Neutrophil (primary cell): ENCODE results near the gene USP20.
A peak's percentile ranks its signal among the peaks of the same experiment; 100 is the strongest.

Source experiments
- H3K27ac ChIP-seq: fragments of 200-600 bp; sonication (generic); 2 replicates; pipeline ENCODE4 v1.5.1; 2016; ENCODE audit warnings: mild to moderate bottlenecking, moderate library complexity
- H3K27me3 ChIP-seq: fragments of 200-600 bp; sonication (generic); 2 replicates; pipeline ENCODE4 v1.6.0; 2016; ENCODE audit warnings: mild to moderate bottlenecking
- H3K36me3 ChIP-seq: fragments of 200-600 bp; sonication (generic); 2 replicates; pipeline ENCODE4 v1.5.1; 2017
- H3K4me1 ChIP-seq, 2 experiments: fragments of 200-600 bp in 1 of 2; sonication (generic) in 1 of 2; 1 replicate in 1 of 2; 2 replicates in 1 of 2; pipeline versions ENCODE4 v1.5.1 to v1.6.1; 2013 to 2016; ENCODE audit warnings: low read depth in 1 of 2, low read length in 1 of 2, mild to moderate bottlenecking in 1 of 2, moderate library complexity in 1 of 2; ENCODE audit not compliant: control insufficient read depth in 1 of 2, insufficient read depth in 1 of 2
- H3K4me3 ChIP-seq, 2 experiments: fragments of 200-600 bp in 1 of 2; sonication (generic) in 1 of 2; 1 replicate in 1 of 2; 2 replicates in 1 of 2; pipeline ENCODE4 v1.5.1; 2013 to 2016; ENCODE audit warnings: low read depth in 1 of 2, low read length in 1 of 2, mild to moderate bottlenecking in 1 of 2, moderate library complexity in 1 of 2
- H3K9me3 ChIP-seq: fragments of 200-600 bp; sonication (generic); 2 replicates; pipeline ENCODE4 v1.5.1; 2016
- CTCF ChIP-seq: fragments of 200-600 bp; sonication (generic); IDR thresholded peaks from 2 replicates; pipeline ENCODE4 v1.5.1; 2016; ENCODE audit warnings: antibody characterized with exemption

Gene USP20

DNA sequence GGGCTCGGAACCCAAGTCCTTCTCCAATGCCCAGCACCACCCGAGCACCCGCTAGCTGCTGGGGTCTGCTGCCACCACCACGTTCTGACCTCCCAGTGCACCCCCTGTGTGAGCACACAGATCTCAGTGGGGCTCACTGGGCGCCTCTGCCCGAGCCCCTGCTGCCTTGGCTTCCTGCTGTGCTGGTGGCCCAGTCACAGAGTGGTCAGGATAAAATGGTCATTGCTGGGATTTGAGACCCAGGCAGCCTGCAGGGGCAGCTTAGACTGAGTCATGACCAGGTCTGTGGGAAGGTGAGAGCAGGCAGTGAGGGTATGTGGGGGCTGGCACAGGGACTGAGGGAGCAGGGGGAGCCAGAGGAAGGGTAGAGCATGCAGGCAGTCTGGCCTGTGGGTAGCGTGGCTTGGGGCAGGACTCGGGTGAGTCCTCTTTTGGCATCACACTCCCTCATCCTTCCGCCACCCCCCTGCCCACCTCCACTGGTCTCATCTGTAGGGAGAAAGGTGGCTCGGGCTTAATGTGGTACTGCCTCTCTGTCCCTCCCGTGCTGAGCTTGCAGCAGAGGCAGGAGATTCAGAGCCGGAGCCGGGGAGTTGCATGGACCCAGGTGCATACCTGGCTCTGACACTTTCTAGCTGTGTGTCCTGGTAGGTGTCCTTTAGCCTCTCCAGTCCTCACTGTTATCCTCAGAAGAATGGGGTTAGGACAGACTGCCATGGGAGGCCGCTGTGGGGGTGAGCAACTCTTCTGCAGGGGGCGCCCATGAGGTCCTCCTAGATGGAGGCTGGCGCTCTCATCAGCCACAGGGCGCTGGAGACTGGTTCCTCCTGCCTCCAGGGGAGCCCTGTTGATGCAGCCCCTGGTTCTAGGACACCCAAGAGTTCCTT lies 32.1 kb downstream of the USP20 start:
- H3K9me3 ChIP-seq = no peaks in the 10 kb centered on the region
- H3K36me3 ChIP-seq = peaks cover 53% of the 10 kb centered on the region
- H3K4me3 ChIP-seq = no peak overlapping the region
- H3K27me3 ChIP-seq = no peaks in the 10 kb centered on the region
- H3K4me1 ChIP-seq = peaks cover 37 to 39% of the 10 kb centered on the region in 2 experiments
- peak overlapping the region; percentile 64 for H3K27ac ChIP-seq
- TF ChIP-seq CTCF = no peak

- no peak for TF ChIP-seq CTCF
- Histone ChIP-seq H3K27ac (peak overlapping the region; percentile 74), H3K9me3 (no peaks in the 10 kb centered on the region), H3K4me1 (peaks cover 32 to 34% of the 10 kb centered on the region in 2 experiments), H3K4me3 (no peak overlapping the region), H3K27me3 (no peaks in the 10 kb centered on the region), H3K36me3 (peaks cover 55% of the 10 kb centered on the region)
Observed at GRCh38 chr9:129868023-129868871, 33.0 kb downstream of the USP20 start.

DNA sequence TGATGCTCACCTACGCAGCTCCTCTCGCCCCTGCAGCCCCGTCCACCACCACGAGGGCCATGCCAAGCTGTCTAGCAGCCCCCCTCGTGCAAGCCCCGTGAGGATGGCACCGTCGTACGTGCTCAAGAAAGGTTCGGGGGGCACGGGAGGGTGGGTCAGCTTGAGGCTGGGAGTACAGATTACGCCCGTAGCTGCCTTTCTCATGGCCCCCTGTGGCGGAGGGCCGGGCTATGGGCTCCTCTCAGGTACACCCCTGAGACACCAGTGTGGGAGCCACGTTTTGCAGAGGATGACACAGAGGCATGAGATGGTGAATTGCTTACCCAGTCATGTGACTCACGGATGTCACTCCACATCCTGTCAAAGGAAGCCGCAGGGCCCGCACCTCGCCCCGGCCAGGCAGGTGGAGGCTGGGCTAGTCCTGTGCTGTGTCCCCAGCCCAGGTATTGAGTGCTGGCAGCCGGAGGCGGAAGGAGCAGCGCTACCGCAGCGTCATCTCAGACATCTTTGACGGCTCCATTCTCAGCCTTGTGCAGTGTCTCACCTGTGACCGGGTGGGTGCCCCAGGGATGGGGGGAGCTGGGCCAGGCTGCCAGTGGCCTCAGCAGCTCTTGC lies 33.7 kb downstream of the USP20 start:
- Histone ChIP-seq H3K9me3 (no peaks in the 10 kb centered on the region), H3K4me1 (peaks cover 29% of the 10 kb centered on the region in 2 experiments), H3K27ac (peak overlapping the region; percentile 74), H3K27me3 (no peaks in the 10 kb centered on the region), H3K4me3 (no peak overlapping the region), H3K36me3 (peaks cover 62% of the 10 kb centered on the region)
- TF ChIP-seq CTCF = no peak

DNA sequence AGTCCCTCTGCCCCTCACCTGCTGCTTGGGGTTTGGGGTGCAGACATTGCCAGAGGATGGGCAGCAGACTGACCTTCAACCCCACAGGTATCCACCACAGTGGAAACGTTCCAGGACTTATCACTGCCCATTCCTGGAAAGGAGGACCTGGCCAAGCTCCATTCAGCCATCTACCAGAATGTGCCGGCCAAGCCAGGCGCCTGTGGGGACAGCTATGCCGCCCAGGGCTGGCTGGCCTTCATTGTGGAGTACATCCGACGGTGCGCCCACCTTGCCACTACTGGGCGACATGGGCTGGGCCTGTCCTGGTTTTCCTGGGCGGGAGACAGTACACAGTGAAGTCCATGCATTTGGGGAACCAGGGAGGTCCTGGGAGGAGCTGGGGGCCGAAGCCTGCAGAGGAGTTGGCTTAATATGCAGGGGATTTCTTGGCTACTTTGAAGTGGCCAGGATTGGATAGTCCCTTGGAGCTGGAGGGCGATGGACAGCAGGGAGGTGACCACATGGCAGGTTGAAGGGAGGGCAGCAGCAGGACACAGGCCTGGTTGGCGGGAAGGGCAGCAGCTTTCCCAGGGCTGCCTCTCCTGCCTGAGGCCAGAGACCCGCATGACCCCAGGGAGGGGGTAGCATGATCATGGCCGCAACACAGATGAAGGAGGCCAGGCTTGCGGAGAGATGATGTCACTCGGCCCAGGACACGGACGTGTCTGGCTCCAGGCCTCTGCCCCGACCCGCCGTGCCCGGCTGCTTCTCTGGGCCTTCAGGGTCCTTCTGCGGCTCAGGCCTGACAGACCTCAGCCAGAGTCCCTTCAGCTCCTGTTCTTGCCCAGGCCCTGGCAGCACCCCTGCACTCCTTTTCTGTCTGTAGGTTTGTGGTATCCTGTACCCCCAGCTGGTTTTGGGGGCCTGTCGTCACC lies 34.6 kb downstream of the USP20 start:
- Histone ChIP-seq H3K36me3 (peaks cover 70% of the 10 kb centered on the region), H3K9me3 (no peaks in the 10 kb centered on the region), H3K4me3 (no peak overlapping the region), H3K27me3 (no peaks in the 10 kb centered on the region), H3K4me1 (peaks cover 27 to 29% of the 10 kb centered on the region in 2 experiments), H3K27ac (peak overlapping the region; percentile 74)
- TF ChIP-seq CTCF = no peak
